ENCODE measurements around the gene EWSR1.

EWSR1 gene

GRCh38 chr22:29313126-29313575 lies 45.1 kb downstream of the EWSR1 start:
- H3K4me3 Mint-ChIP-seq, result no peak overlapping the region
- H3K27ac Mint-ChIP-seq, result no peak overlapping the region
- H3K9me3 Mint-ChIP-seq (ENCODE audit: low read depth), result no peaks in the 10 kb centered on the region
- peaks cover 24% of the 10 kb centered on the region for H3K4me1 Mint-ChIP-seq (ENCODE audit: low read depth)
- peaks cover 23% of the 10 kb centered on the region for H3K27me3 Mint-ChIP-seq
- H3K36me3 Mint-ChIP-seq, result no peaks in the 10 kb centered on the region

GRCh38 chr22:29313576-29314466 lies 45.8 kb downstream of the EWSR1 start:
- Mint-ChIP-seq H3K27me3 (peaks cover 23% of the 10 kb centered on the region), H3K27ac (no peak overlapping the region), H3K9me3 (ENCODE audit: low read depth) (no peaks in the 10 kb centered on the region), H3K4me3 (peak overlapping the region; percentile 30), H3K4me1 (ENCODE audit: low read depth) (peaks cover 19% of the 10 kb centered on the region), H3K36me3 (no peaks in the 10 kb centered on the region)

GRCh38 chr22:29314537-29315285 lies 46.6 kb downstream of the EWSR1 start:
- peaks cover 16% of the 10 kb centered on the region for H3K4me1 Mint-ChIP-seq (ENCODE audit: low read depth)
- no peaks in the 10 kb centered on the region for H3K36me3 Mint-ChIP-seq
- H3K4me3 Mint-ChIP-seq, result peak overlapping the region; percentile 30
- H3K27ac Mint-ChIP-seq, result no peak overlapping the region
- peaks cover 23% of the 10 kb centered on the region for H3K27me3 Mint-ChIP-seq
- H3K9me3 Mint-ChIP-seq (ENCODE audit: low read depth), result no peaks in the 10 kb centered on the region

- peak within 1 kb of the TSS; percentile 52 for H3K4me3 Mint-ChIP-seq
- H3K36me3 Mint-ChIP-seq, result no peaks in the 10 kb centered on the region
- H3K27me3 Mint-ChIP-seq, result peaks cover 23% of the 10 kb centered on the region
- H3K9me3 Mint-ChIP-seq (ENCODE audit: low read depth), result no peaks in the 10 kb centered on the region
- H3K27ac Mint-ChIP-seq, result no peak within 1 kb of the TSS
- peaks cover 15% of the 10 kb centered on the region for H3K4me1 Mint-ChIP-seq (ENCODE audit: low read depth)
Observed at GRCh38 chr22:29315286-29316140, 47.4 kb downstream of the EWSR1 start, which contains the start of gene RASL10A. RASL10A (minus strand) TSS chr22:29315697; CDS start chr22:29315246, 451 bp downstream.

- Mint-ChIP-seq H3K27ac (no peak overlapping the region), H3K27me3 (peaks cover 23% of the 10 kb centered on the region), H3K4me1 (ENCODE audit: low read depth) (peaks cover 13% of the 10 kb centered on the region)
Observed at GRCh38 chr22:29316141-29316828, 48.2 kb downstream of the EWSR1 start.

GRCh38 chr22:29317827-29318454 lies 49.9 kb downstream of the EWSR1 start:
- Mint-ChIP-seq H3K27ac (no peak overlapping the region), H3K36me3 (no peaks in the 10 kb centered on the region), H3K9me3 (ENCODE audit: low read depth) (no peaks in the 10 kb centered on the region), H3K27me3 (peaks cover 16% of the 10 kb centered on the region), H3K4me1 (ENCODE audit: low read depth) (peaks cover 13% of the 10 kb centered on the region), H3K4me3 (no peak overlapping the region)

More at GRCh38 chr22:29316141-29316828, 48.2 kb downstream of the EWSR1 start:
- Mint-ChIP-seq H3K9me3 (ENCODE audit: low read depth) (no peaks in the 10 kb centered on the region), H3K4me3 (peak overlapping the region; percentile 52), H3K36me3 (no peaks in the 10 kb centered on the region)

- Mint-ChIP-seq H3K4me3 (no peak overlapping the region), H3K27ac (no peak overlapping the region), H3K4me1 (ENCODE audit: low read depth) (peaks cover 8% of the 10 kb centered on the region), H3K9me3 (ENCODE audit: low read depth) (no peaks in the 10 kb centered on the region), H3K36me3 (no peaks in the 10 kb centered on the region), H3K27me3 (peaks cover 7% of the 10 kb centered on the region)
Observed at GRCh38 chr22:29319072-29319471, 51.0 kb downstream of the EWSR1 start.

- no peak overlapping the region for H3K4me3 Mint-ChIP-seq
- no peaks in the 10 kb centered on the region for H3K9me3 Mint-ChIP-seq (ENCODE audit: low read depth)
- no peaks in the 10 kb centered on the region for H3K36me3 Mint-ChIP-seq
- H3K4me1 Mint-ChIP-seq (ENCODE audit: low read depth), result no peaks in the 10 kb centered on the region
- peaks cover 2% of the 10 kb centered on the region for H3K27me3 Mint-ChIP-seq
- H3K27ac Mint-ChIP-seq, result no peak overlapping the region
Observed at GRCh38 chr22:29320546-29320945, 52.5 kb downstream of the EWSR1 start.

- Mint-ChIP-seq H3K4me1 (ENCODE audit: low read depth) (no peaks in the 10 kb centered on the region), H3K4me3 (no peak overlapping the region), H3K36me3 (no peaks in the 10 kb centered on the region), H3K27ac (no peak overlapping the region), H3K27me3 (no peaks in the 10 kb centered on the region), H3K9me3 (ENCODE audit: low read depth) (no peaks in the 10 kb centered on the region)
Observed at GRCh38 chr22:29323641-29324040, 55.6 kb downstream of the EWSR1 start.

- no peaks in the 10 kb centered on the region for H3K9me3 Mint-ChIP-seq (ENCODE audit: low read depth)
- no peaks in the 10 kb centered on the region for H3K4me1 Mint-ChIP-seq (ENCODE audit: low read depth)
- no peak overlapping the region for H3K4me3 Mint-ChIP-seq
- no peak overlapping the region for H3K27ac Mint-ChIP-seq
- H3K36me3 Mint-ChIP-seq, result no peaks in the 10 kb centered on the region
- no peaks in the 10 kb centered on the region for H3K27me3 Mint-ChIP-seq
Observed at GRCh38 chr22:29325356-29325755, 57.3 kb downstream of the EWSR1 start.

GRCh38 chr22:29325785-29326315 lies 57.8 kb downstream of the EWSR1 start:
- no peaks in the 10 kb centered on the region for H3K9me3 Mint-ChIP-seq (ENCODE audit: low read depth)
- no peak overlapping the region for H3K27ac Mint-ChIP-seq
- H3K4me3 Mint-ChIP-seq, result no peak overlapping the region
- no peaks in the 10 kb centered on the region for H3K36me3 Mint-ChIP-seq
- H3K4me1 Mint-ChIP-seq (ENCODE audit: low read depth), result no peaks in the 10 kb centered on the region
- H3K27me3 Mint-ChIP-seq, result no peaks in the 10 kb centered on the region

- H3K27me3 Mint-ChIP-seq, result no peaks in the 10 kb centered on the region
- no peaks in the 10 kb centered on the region for H3K9me3 Mint-ChIP-seq (ENCODE audit: low read depth)
- H3K36me3 Mint-ChIP-seq, result no peaks in the 10 kb centered on the region
- H3K4me3 Mint-ChIP-seq, result no peak overlapping the region
- H3K4me1 Mint-ChIP-seq (ENCODE audit: low read depth), result no peaks in the 10 kb centered on the region
- H3K27ac Mint-ChIP-seq, result no peak overlapping the region
Observed at GRCh38 chr22:29326481-29326880, 58.4 kb downstream of the EWSR1 start.

- H3K27ac Mint-ChIP-seq, result no peak overlapping the region
- no peaks in the 10 kb centered on the region for H3K27me3 Mint-ChIP-seq
- no peaks in the 10 kb centered on the region for H3K36me3 Mint-ChIP-seq
- no peak overlapping the region for H3K4me3 Mint-ChIP-seq
- no peaks in the 10 kb centered on the region for H3K4me1 Mint-ChIP-seq (ENCODE audit: low read depth)
- no peaks in the 10 kb centered on the region for H3K9me3 Mint-ChIP-seq (ENCODE audit: low read depth)
Observed at GRCh38 chr22:29327089-29327764, 59.2 kb downstream of the EWSR1 start.

All from activated naive CD8-positive, alpha-beta T cell (primary cell).